ENCODE measurements around the gene PTPRN2. TPM values are rescaled to one million over a fixed set of nuclear protein-coding genes. Genes with fewer than 3 reads are reported as not detected.

PTPRN2 gene
- polyA plus RNA-seq, 4 donors: 1.6 to 11.7 (median 4.0) TPM

- Histone ChIP-seq H3K4me1 (ENCODE audit: control insufficient read depth in 3 of 3, insufficient read depth in 2 of 3, low read depth in 1 of 3, low read length in 2 of 3) (no peaks in the 10 kb centered on the region), H3K27me3 (ENCODE audit: control insufficient read depth in 3 of 3, insufficient read depth in 3 of 3, low read length in 3 of 3) (no peaks in the 10 kb centered on the region), H3K27ac (ENCODE audit: low read depth in 1 of 3, low read length in 2 of 3) (no peak overlapping the region), H3K9me3 (ENCODE audit: control insufficient read depth in 2 of 2, insufficient read depth in 1 of 2, low read depth in 1 of 2, low read length in 1 of 2) (no peaks in the 10 kb centered on the region), H3K36me3 (ENCODE audit: control insufficient read depth in 3 of 3, insufficient read depth in 2 of 3, low read depth in 1 of 3, low read length in 3 of 3) (no peaks in the 10 kb centered on the region), H3K4me3 (ENCODE audit: low read depth in 1 of 3, low read length in 3 of 3) (no peak overlapping the region)
- 80 to 81% (median 81%) methylated on average over 6 of the region's 6 CpGs for WGBS, 3 donors
- FAIRE-seq (no peak), DNase-seq (no peak)
Measured at GRCh38 chr7:157750291-157750690, 837.3 kb downstream of the PTPRN2 start.

- no peaks in the 10 kb centered on the region for H3K36me3 ChIP-seq (ENCODE audit: control insufficient read depth in 3 of 3, insufficient read depth in 2 of 3, low read depth in 1 of 3, low read length in 3 of 3)
- H3K27me3 ChIP-seq (ENCODE audit: control insufficient read depth in 3 of 3, insufficient read depth in 3 of 3, low read length in 3 of 3): no peaks in the 10 kb centered on the region
- FAIRE-seq (no peak), DNase-seq (no peak)
- no peak overlapping the region for H3K4me3 ChIP-seq (ENCODE audit: low read depth in 1 of 3, low read length in 3 of 3)
- no peaks in the 10 kb centered on the region for H3K9me3 ChIP-seq (ENCODE audit: control insufficient read depth in 2 of 2, insufficient read depth in 1 of 2, low read depth in 1 of 2, low read length in 1 of 2)
- 87 to 89% (median 88%) methylated on average over 25 of the region's 25 CpGs for WGBS, 3 donors
- no peaks in the 10 kb centered on the region for H3K4me1 ChIP-seq (ENCODE audit: control insufficient read depth in 3 of 3, insufficient read depth in 2 of 3, low read depth in 1 of 3, low read length in 2 of 3)
- no peak overlapping the region for H3K27ac ChIP-seq (ENCODE audit: low read depth in 1 of 3, low read length in 2 of 3)
Measured at GRCh38 chr7:157745721-157746709, 841.6 kb downstream of the PTPRN2 start.

- DNase-seq: no peak
- no peak overlapping the region for H3K27ac ChIP-seq (ENCODE audit: low read depth in 1 of 3, low read length in 2 of 3)
- H3K27me3 ChIP-seq (ENCODE audit: control insufficient read depth in 3 of 3, insufficient read depth in 3 of 3, low read length in 3 of 3): no peaks in the 10 kb centered on the region
- no peaks in the 10 kb centered on the region for H3K9me3 ChIP-seq (ENCODE audit: control insufficient read depth in 2 of 2, insufficient read depth in 1 of 2, low read depth in 1 of 2, low read length in 1 of 2)
- FAIRE-seq: no peak
- no peaks in the 10 kb centered on the region for H3K36me3 ChIP-seq (ENCODE audit: control insufficient read depth in 3 of 3, insufficient read depth in 2 of 3, low read depth in 1 of 3, low read length in 3 of 3)
- 71 to 79% (median 75%) methylated on average over 24 of the region's 24 CpGs for WGBS, 3 donors
- H3K4me1 ChIP-seq (ENCODE audit: control insufficient read depth in 3 of 3, insufficient read depth in 2 of 3, low read depth in 1 of 3, low read length in 2 of 3): no peaks in the 10 kb centered on the region
- no peak overlapping the region for H3K4me3 ChIP-seq (ENCODE audit: low read depth in 1 of 3, low read length in 3 of 3)
Measured at GRCh38 chr7:157744786-157745601, 842.6 kb downstream of the PTPRN2 start.

GRCh38 chr7:157743781-157744525, 843.7 kb downstream of the PTPRN2 start:
- Histone ChIP-seq H3K27me3 (ENCODE audit: control insufficient read depth in 3 of 3, insufficient read depth in 3 of 3, low read length in 3 of 3) (no peaks in the 10 kb centered on the region), H3K9me3 (ENCODE audit: control insufficient read depth in 2 of 2, insufficient read depth in 1 of 2, low read depth in 1 of 2, low read length in 1 of 2) (no peaks in the 10 kb centered on the region), H3K4me1 (ENCODE audit: control insufficient read depth in 3 of 3, insufficient read depth in 2 of 3, low read depth in 1 of 3, low read length in 2 of 3) (no peaks in the 10 kb centered on the region), H3K27ac (ENCODE audit: low read depth in 1 of 3, low read length in 2 of 3) (no peak overlapping the region), H3K36me3 (ENCODE audit: control insufficient read depth in 3 of 3, insufficient read depth in 2 of 3, low read depth in 1 of 3, low read length in 3 of 3) (no peaks in the 10 kb centered on the region), H3K4me3 (ENCODE audit: low read depth in 1 of 3, low read length in 3 of 3) (no peak overlapping the region)
- FAIRE-seq: no peak
- DNase-seq: no peak
- 92 to 94% (median 93%) methylated on average over 29 of the region's 29 CpGs for WGBS, 3 donors

GRCh38 chr7:157740251-157740798, 847.3 kb downstream of the PTPRN2 start:
- WGBS, 3 donors: 83 to 90% (median 83%) methylated on average over 24 of the region's 24 CpGs
- Histone ChIP-seq H3K27me3 (ENCODE audit: control insufficient read depth in 3 of 3, insufficient read depth in 3 of 3, low read length in 3 of 3) (no peaks in the 10 kb centered on the region), H3K4me3 (ENCODE audit: low read depth in 1 of 3, low read length in 3 of 3) (no peak overlapping the region), H3K27ac (ENCODE audit: low read depth in 1 of 3, low read length in 2 of 3) (no peak overlapping the region), H3K4me1 (ENCODE audit: control insufficient read depth in 3 of 3, insufficient read depth in 2 of 3, low read depth in 1 of 3, low read length in 2 of 3) (no peaks in the 10 kb centered on the region), H3K9me3 (ENCODE audit: control insufficient read depth in 2 of 2, insufficient read depth in 1 of 2, low read depth in 1 of 2, low read length in 1 of 2) (no peaks in the 10 kb centered on the region), H3K36me3 (ENCODE audit: control insufficient read depth in 3 of 3, insufficient read depth in 2 of 3, low read depth in 1 of 3, low read length in 3 of 3) (no peaks in the 10 kb centered on the region)
- no peak for FAIRE-seq
- DNase-seq: no peak

- H3K27ac ChIP-seq (ENCODE audit: low read depth in 1 of 3, low read length in 2 of 3): no peak overlapping the region
- H3K27me3 ChIP-seq (ENCODE audit: control insufficient read depth in 3 of 3, insufficient read depth in 3 of 3, low read length in 3 of 3): no peaks in the 10 kb centered on the region
- no peaks in the 10 kb centered on the region for H3K36me3 ChIP-seq (ENCODE audit: control insufficient read depth in 3 of 3, insufficient read depth in 2 of 3, low read depth in 1 of 3, low read length in 3 of 3)
- no peak for FAIRE-seq
- H3K4me3 ChIP-seq (ENCODE audit: low read depth in 1 of 3, low read length in 3 of 3): no peak overlapping the region
- H3K9me3 ChIP-seq (ENCODE audit: control insufficient read depth in 2 of 2, insufficient read depth in 1 of 2, low read depth in 1 of 2, low read length in 1 of 2): no peaks in the 10 kb centered on the region
- DNase-seq: no peak
- no peaks in the 10 kb centered on the region for H3K4me1 ChIP-seq (ENCODE audit: control insufficient read depth in 3 of 3, insufficient read depth in 2 of 3, low read depth in 1 of 3, low read length in 2 of 3)
- 80 to 90% (median 85%) methylated on average over 6 of the region's 6 CpGs for WGBS, 3 donors
Measured at GRCh38 chr7:157739650-157740049, 848.0 kb downstream of the PTPRN2 start.

GRCh38 chr7:157739031-157739430, 848.6 kb downstream of the PTPRN2 start:
- no peak for FAIRE-seq
- Histone ChIP-seq H3K4me1 (ENCODE audit: control insufficient read depth in 3 of 3, insufficient read depth in 2 of 3, low read depth in 1 of 3, low read length in 2 of 3) (no peaks in the 10 kb centered on the region), H3K27me3 (ENCODE audit: control insufficient read depth in 3 of 3, insufficient read depth in 3 of 3, low read length in 3 of 3) (no peaks in the 10 kb centered on the region), H3K36me3 (ENCODE audit: control insufficient read depth in 3 of 3, insufficient read depth in 2 of 3, low read depth in 1 of 3, low read length in 3 of 3) (no peaks in the 10 kb centered on the region), H3K27ac (ENCODE audit: low read depth in 1 of 3, low read length in 2 of 3) (no peak overlapping the region), H3K9me3 (ENCODE audit: control insufficient read depth in 2 of 2, insufficient read depth in 1 of 2, low read depth in 1 of 2, low read length in 1 of 2) (no peaks in the 10 kb centered on the region), H3K4me3 (ENCODE audit: low read depth in 1 of 3, low read length in 3 of 3) (no peak overlapping the region)
- no peak for DNase-seq
- 57 to 70% (median 70%) methylated on average over 8 of the region's 8 CpGs for WGBS, 3 donors

- Histone ChIP-seq H3K27ac (ENCODE audit: low read depth in 1 of 3, low read length in 2 of 3) (no peak overlapping the region), H3K27me3 (ENCODE audit: control insufficient read depth in 3 of 3, insufficient read depth in 3 of 3, low read length in 3 of 3) (no peaks in the 10 kb centered on the region), H3K4me3 (ENCODE audit: low read depth in 1 of 3, low read length in 3 of 3) (no peak overlapping the region), H3K36me3 (ENCODE audit: control insufficient read depth in 3 of 3, insufficient read depth in 2 of 3, low read depth in 1 of 3, low read length in 3 of 3) (no peaks in the 10 kb centered on the region), H3K9me3 (ENCODE audit: control insufficient read depth in 2 of 2, insufficient read depth in 1 of 2, low read depth in 1 of 2, low read length in 1 of 2) (no peaks in the 10 kb centered on the region), H3K4me1 (ENCODE audit: control insufficient read depth in 3 of 3, insufficient read depth in 2 of 3, low read depth in 1 of 3, low read length in 2 of 3) (no peaks in the 10 kb centered on the region)
- FAIRE-seq (no peak), DNase-seq (no peak)
- WGBS, 3 donors: 16 to 20% (median 19%) methylated on average over 11 of the region's 11 CpGs
Measured at GRCh38 chr7:157738066-157738460, 849.6 kb downstream of the PTPRN2 start.
